Measurements from ENCODE around the gene CCDC92B. TPM values are rescaled to one million over a fixed set of nuclear protein-coding genes. Genes with fewer than 3 reads are reported as not detected.

Gene CCDC92B
- total RNA-seq, 1 donor from 2014 or later, result 0.16 TPM

DNA sequence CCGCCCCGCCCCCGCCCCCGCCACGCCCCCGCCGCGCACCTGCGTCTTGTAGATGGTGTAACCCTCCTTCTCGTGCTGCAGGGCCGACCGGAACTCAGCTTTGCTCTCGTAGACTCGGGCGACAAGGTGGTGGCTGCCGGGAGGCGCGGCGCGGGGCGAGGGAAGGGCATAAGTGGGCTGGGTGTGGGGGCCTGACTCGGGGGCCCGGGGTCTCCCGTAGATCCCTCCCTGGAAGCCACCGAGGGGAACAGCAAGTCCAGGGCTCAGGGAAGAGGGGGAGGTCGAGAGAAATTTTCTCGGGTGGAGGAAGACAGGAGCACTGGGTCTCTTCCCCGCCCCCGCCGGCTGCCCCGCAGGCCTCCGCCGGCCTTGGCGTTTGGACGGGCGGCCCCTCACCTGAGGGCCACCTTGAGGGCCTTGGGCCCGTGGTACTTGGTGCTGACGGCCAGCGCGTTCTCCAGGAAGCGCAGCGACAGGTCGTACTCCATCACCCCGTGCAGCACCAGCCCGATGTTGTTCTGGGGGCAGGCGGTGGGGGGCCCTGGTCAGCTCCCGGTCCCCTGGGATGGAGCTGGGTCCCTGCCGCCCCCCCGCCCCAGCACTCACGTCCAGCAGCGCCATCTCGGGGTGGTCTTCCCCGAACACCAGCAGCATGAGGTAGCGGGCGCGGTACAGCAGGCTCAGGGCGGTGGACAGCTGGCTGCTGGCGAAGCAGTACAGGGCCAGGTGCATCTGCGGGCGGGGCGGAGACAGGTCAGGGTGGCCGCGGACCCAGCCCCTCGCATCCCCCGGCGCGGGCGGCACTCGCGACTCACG is 57.3 kb downstream of the CCDC92B start:
- Histone ChIP-seq H3K4me1 (peaks cover 38% of the 10 kb centered on the region), H3K27me3 (ENCODE audit: low read depth) (no peaks in the 10 kb centered on the region), H3K36me3 (peaks cover 70% of the 10 kb centered on the region), H3K9me3 (replicated peaks) (no peaks in the 10 kb centered on the region), H3K27ac (replicated peaks) (no peak overlapping the region), H3K4me3 (no peak overlapping the region)
- intact Hi-C loops (cut with micrococcal nuclease), result no loop called here
- TF ChIP-seq, protein P1, sequence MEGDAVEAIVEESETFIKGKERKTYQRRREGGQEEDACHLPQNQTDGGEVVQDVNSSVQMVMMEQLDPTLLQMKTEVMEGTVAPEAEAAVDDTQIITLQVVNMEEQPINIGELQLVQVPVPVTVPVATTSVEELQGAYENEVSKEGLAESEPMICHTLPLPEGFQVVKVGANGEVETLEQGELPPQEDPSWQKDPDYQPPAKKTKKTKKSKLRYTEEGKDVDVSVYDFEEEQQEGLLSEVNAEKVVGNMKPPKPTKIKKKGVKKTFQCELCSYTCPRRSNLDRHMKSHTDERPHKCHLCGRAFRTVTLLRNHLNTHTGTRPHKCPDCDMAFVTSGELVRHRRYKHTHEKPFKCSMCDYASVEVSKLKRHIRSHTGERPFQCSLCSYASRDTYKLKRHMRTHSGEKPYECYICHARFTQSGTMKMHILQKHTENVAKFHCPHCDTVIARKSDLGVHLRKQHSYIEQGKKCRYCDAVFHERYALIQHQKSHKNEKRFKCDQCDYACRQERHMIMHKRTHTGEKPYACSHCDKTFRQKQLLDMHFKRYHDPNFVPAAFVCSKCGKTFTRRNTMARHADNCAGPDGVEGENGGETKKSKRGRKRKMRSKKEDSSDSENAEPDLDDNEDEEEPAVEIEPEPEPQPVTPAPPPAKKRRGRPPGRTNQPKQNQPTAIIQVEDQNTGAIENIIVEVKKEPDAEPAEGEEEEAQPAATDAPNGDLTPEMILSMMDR (IDR thresholded peaks at IDR 0.05; ENCODE audit: borderline replicate concordance), result no peak
- DNase-seq, result no peak

DNA sequence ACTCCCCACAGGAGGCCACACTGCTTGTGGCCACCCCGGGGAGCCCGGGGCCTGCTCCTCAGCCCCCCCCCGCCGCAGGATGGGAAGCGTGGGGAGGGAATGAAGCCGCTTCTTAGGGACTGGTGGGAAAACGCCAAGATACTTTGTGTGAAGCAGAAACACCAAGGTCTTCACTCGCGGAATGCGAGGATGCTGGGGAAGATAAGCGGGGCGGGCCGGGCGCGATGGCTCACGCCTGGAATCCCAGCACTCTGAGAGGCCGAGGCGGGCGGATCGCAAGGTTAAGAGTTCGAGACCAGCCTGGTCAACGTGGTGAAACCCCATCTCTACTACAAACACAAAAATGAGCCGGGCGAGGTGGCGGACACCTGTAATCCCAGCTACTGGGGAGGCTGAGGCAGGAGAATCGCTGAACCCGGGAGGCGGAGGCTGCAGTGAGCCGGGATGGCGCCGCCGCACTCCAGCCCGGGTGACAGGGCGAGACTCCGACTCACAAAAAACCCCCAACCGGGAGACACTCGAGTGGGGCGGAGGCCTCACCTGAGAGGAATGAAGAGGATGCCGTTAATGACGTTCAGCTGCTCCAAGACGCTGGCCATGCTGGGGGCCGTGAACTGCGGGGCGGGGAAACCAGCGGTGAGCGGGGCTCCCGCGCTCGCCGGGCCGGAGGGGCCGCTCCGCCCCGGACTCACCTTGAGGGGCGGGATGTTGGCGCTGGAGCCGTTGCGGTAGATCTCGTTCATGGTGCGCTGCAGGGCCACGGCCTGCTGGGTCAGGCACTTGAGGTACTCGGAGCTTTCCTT is 58.2 kb downstream of the CCDC92B start:
- Histone ChIP-seq H3K9me3 (replicated peaks) (no peaks in the 10 kb centered on the region), H3K27ac (replicated peaks) (no peak overlapping the region), H3K4me1 (peaks cover 47% of the 10 kb centered on the region), H3K27me3 (ENCODE audit: low read depth) (no peaks in the 10 kb centered on the region), H3K36me3 (peaks cover 61% of the 10 kb centered on the region), H3K4me3 (no peak overlapping the region)
- TF ChIP-seq, protein P1 (IDR thresholded peaks at IDR 0.05; ENCODE audit: borderline replicate concordance), result no peak
- intact Hi-C loops (cut with micrococcal nuclease), result no loop called here
- DNase-seq, result no peak

DNA sequence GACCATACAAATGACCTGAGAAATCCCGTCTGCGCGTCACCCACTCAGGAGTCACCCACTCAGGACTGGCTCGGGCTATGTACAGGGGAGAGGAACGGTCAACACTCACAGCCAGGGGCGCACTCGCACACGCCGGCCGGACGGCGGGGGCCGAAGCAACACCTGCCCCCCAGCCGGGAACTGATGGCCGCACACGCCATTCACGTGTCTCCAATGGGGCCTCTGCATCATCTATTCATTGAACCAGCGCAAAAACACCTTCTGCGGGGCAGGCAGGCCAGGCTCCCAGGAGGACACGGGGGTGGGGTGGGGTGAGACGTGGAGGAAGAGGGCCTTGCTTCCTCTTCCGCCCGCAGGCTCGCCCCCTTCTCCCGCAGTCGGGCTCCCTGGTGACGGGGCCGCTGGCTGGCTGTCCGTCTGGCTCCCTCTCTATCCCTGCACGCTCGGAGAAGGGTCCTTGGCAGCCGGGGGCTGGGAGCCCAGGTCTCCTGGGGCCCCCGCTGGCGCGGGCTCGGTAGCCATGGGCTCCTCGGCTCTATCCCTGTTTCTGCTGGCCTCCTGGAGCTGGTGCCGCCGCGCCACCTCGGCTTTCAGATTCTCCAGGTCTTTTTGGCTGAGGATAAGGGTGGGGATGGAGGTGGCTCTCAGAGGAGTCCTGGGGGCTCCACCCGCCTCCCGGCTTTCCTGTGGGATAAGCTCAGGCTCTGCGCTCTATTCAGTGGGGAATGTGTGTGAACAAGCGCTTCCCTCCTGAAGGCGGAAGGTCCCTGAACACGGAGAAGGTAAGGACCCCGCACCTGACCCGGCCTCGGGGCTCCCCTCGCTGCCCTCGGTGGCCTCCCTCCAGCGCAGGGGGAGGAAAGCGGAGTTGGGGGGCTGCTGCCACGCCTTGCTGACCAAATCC is 59.0 kb downstream of the CCDC92B start:
- no peak for DNase-seq
- TF ChIP-seq, protein P1 (IDR thresholded peaks at IDR 0.05; ENCODE audit: borderline replicate concordance), result no peak
- intact Hi-C loops (cut with micrococcal nuclease), result no loop called here
- H3K9me3 ChIP-seq (replicated peaks), result no peaks in the 10 kb centered on the region
- peaks cover 53% of the 10 kb centered on the region for H3K36me3 ChIP-seq
- no peaks in the 10 kb centered on the region for H3K27me3 ChIP-seq (ENCODE audit: low read depth)
- H3K4me3 ChIP-seq, result peak overlapping the region; percentile 41
- H3K4me1 ChIP-seq, result peaks cover 55% of the 10 kb centered on the region
- H3K27ac ChIP-seq (replicated peaks), result no peak overlapping the region

GRCh38 chr17:2689411-2690164 is 59.9 kb downstream of the CCDC92B start:
- Histone ChIP-seq H3K4me3 (peak overlapping the region; percentile 41), H3K36me3 (peaks cover 44% of the 10 kb centered on the region), H3K9me3 (replicated peaks) (no peaks in the 10 kb centered on the region), H3K27me3 (ENCODE audit: low read depth) (no peaks in the 10 kb centered on the region), H3K27ac (replicated peaks) (peak overlapping the region; percentile 75), H3K4me1 (peaks cover 55% of the 10 kb centered on the region)
- intact Hi-C loops (cut with micrococcal nuclease), result no loop called here
- peak; percentile 25 for DNase-seq
- TF ChIP-seq, protein P1 (IDR thresholded peaks at IDR 0.05; ENCODE audit: borderline replicate concordance), result no peak
